B cell (primary cell): ENCODE data around the gene TAS2R40. TPM values are rescaled to one million over a fixed set of nuclear protein-coding genes. Genes with fewer than 3 reads are reported as not detected.

ENCODE experiments used
- ATAC-seq: fragments of 200-7000 bp; cut with Tn5 transposase; one replicate; pipeline ENCODE4 v1.10.0; 2021; ENCODE audit warnings: low read depth, mild to moderate bottlenecking, moderate number of reproducible peaks, moderate library complexity
- CTCF ChIA-PET: fragments of 350-600 bp; sonication (Branson Sonifier 250); formaldehyde crosslinking; loops from one replicate; lab custom pipeline; 2021; ENCODE audit warnings: antibody characterized with exemption, inconsistent platforms; lab: Charles Lee
- POLR2A ChIA-PET: fragments of 350-600 bp; sonication (Branson Sonifier 250); formaldehyde crosslinking; loops from one replicate; lab custom pipeline; 2021; ENCODE audit warnings: antibody characterized with exemption; lab: Charles Lee
- DNase-seq: peaks from one replicate; pipeline ENCODE4 v3.0.0; 2013
- H2AFZ ChIP-seq: 2 replicates; pipeline ENCODE4 v1.6.1; 2012; ENCODE audit warnings: mild to moderate bottlenecking, low read depth, low read length; ENCODE audit not compliant: insufficient read depth, poor library complexity, severe bottlenecking
- H3K27ac ChIP-seq, 2 donors: 1 replicate in 1 of 2; 2 replicates in 1 of 2; pipeline ENCODE4 v1.5.1; 2012 to 2013; ENCODE audit warnings: low read length in 2 of 2, mild to moderate bottlenecking in 2 of 2, moderate library complexity in 1 of 2
- H3K27me3 ChIP-seq, 4 experiments: fragments of 200-600 bp in 1 of 4; sonication (generic) in 1 of 4; replicated peaks in 1 of 4; 1 replicate in 2 of 4; 2 replicates in 2 of 4; pipeline versions ENCODE4 v1.6.1 to v1.7.0; 2013 to 2016; ENCODE audit warnings: low read length in 3 of 4, mild to moderate bottlenecking in 2 of 4, mixed read lengths in 1 of 4, moderate library complexity in 1 of 4; ENCODE audit not compliant: insufficient read depth in 4 of 4, control insufficient read depth in 3 of 4; ENCODE audit errors: control extremely low read depth in 1 of 4
- H3K36me3 ChIP-seq, 2 experiments: replicated peaks in 1 of 2; 1 replicate in 1 of 2; 2 replicates in 1 of 2; pipeline versions ENCODE4 v1.6.1 to v1.7.1; 2013; ENCODE audit warnings: low read length in 1 of 2; ENCODE audit not compliant: insufficient read depth in 2 of 2, control insufficient read depth in 1 of 2; ENCODE audit errors: control extremely low read depth in 1 of 2, extremely low read depth in 1 of 2
- H3K4me1 ChIP-seq, 2 donors: fragments of 200-600 bp in 1 of 2; sonication (generic) in 1 of 2; 1 replicate in 1 of 2; 2 replicates in 1 of 2; pipeline versions ENCODE4 v1.5.1 to v1.6.1; 2013 to 2017; ENCODE audit warnings: low read length in 2 of 2; ENCODE audit not compliant: control insufficient read depth in 2 of 2, insufficient read depth in 2 of 2
- H3K4me2 ChIP-seq: replicated peaks from 2 replicates; pipeline ENCODE3; 2012; ENCODE audit warnings: mild to moderate bottlenecking, low read depth, low read length; ENCODE audit not compliant: poor library complexity, severe bottlenecking
- H3K4me3 ChIP-seq, 5 experiments: fragments of 200-600 bp in 1 of 5; sonication (generic) in 1 of 5; 1 replicate in 3 of 5; 2 replicates in 2 of 5; pipeline versions ENCODE4 v1.5.1 to v1.7.0; 2011 to 2016; ENCODE audit warnings: low read length in 4 of 5, mild to moderate bottlenecking in 4 of 5, low read depth in 2 of 5, control low read depth in 1 of 5, moderate library complexity in 1 of 5; ENCODE audit not compliant: insufficient read depth in 1 of 5; ENCODE audit errors: control extremely low read depth in 1 of 5, extremely low read depth in 1 of 5
- H3K79me2 ChIP-seq: fragments of 200-600 bp; sonication (generic); one replicate; pipeline ENCODE4 v1.6.0; 2016; ENCODE audit warnings: low read length; ENCODE audit not compliant: control insufficient read depth, insufficient read depth
- H3K9ac ChIP-seq: fragments of 200-600 bp; sonication (generic); 2 replicates; pipeline ENCODE4 v1.6.1; 2017; ENCODE audit warnings: mild to moderate bottlenecking, low read length, moderate library complexity
- H3K9me3 ChIP-seq, 3 donors: one replicate each; pipeline versions ENCODE4 v1.6.1 to v1.7.1; 2013; ENCODE audit warnings: low read length in 2 of 3; ENCODE audit not compliant: control insufficient read depth in 2 of 3, insufficient read depth in 1 of 3; ENCODE audit errors: control extremely low read depth in 1 of 3
- H4K20me1 ChIP-seq: 2 replicates; pipeline ENCODE4 v1.6.0; 2012; ENCODE audit warnings: mild to moderate bottlenecking, low read length; ENCODE audit not compliant: insufficient read depth, control insufficient read depth, poor library complexity, severe bottlenecking
- H3K27ac Mint-ChIP-seq: one replicate; pipeline ENCODE4 v1.8.0; 2021; ENCODE audit warnings: mixed read lengths
- H3K27me3 Mint-ChIP-seq: one replicate; pipeline ENCODE4 v1.8.0; 2021; ENCODE audit warnings: mixed read lengths
- H3K4me1 Mint-ChIP-seq: one replicate; pipeline ENCODE4 v1.8.0; 2021; ENCODE audit warnings: mixed read lengths
- H3K4me3 Mint-ChIP-seq: one replicate; pipeline ENCODE4 v1.8.0; 2021; ENCODE audit warnings: mixed read lengths
- H3K9me3 Mint-ChIP-seq: one replicate; pipeline ENCODE4 v1.8.0; 2022; ENCODE audit warnings: mixed read lengths; ENCODE audit not compliant: insufficient read depth
- CTCF ChIP-seq: fragments of 200-600 bp; IDR thresholded peaks from one replicate; pipeline ENCODE4 v1.8.0; 2022; ENCODE audit warnings: antibody characterized with exemption, mild to moderate bottlenecking
- EZH2 ChIP-seq: IDR thresholded peaks from 2 replicates; pipeline ENCODE4 v1.6.1; 2012; ENCODE audit warnings: borderline replicate concordance, low read depth, mild to moderate bottlenecking, moderate library complexity, low read length; ENCODE audit not compliant: insufficient read depth, poor library complexity, severe bottlenecking
- WGBS: methylation state at CpG from one replicate; pipeline ENCODE4 v1.1.5; 2013; ENCODE audit warnings: missing lambda C conversion rate; ENCODE audit not compliant: insufficient coverage; 5-methylcytosine and 5-hydroxymethylcytosine counted together
- intact Hi-C: fragments of 100-400 bp; cut with micrococcal nuclease; formaldehyde crosslinking; loops from one replicate; pipeline ENCODE4 v1.10.0; 2022
- polyA plus RNA-seq: library from polyadenylated mRNA; depleted of rRNA; stranded (reverse); fragments of >200 nt; gene quantifications from 2 replicates; pipeline ENCODE4 v1.2.3, GENCODE V29; 2012
- total RNA-seq, 2 donors: library from RNA; stranded (reverse); fragments of 120-200 nt in 1 of 2; gene quantifications; 1 replicate in 1 of 2; 2 replicates in 1 of 2; pipeline versions ENCODE4 v1.2.3 to v1.2.4, GENCODE V29; 2013 to 2022

The TAS2R40 gene
- total and polyA plus RNA-seq, 2 donors (not counting 1 experiment from before 2014, with no cell fraction given), result not detected

- no CpG with 5 or more reads among the region's 3 CpGs for WGBS
- Histone ChIP-seq H3K36me3 (no peaks in the 10 kb centered on the region), H3K9me3 (no peaks in the 10 kb centered on the region), H3K27me3 (no peaks in the 10 kb centered on the region), H3K27ac (peak overlapping the region in 1 of 2 donors; percentile 67), H3K4me3 (no peak overlapping the region), H3K9ac (no peak overlapping the region), H3K4me1 (peaks cover 38 to 63% of the 10 kb centered on the region in 2 donors), H3K79me2 (no peaks in the 10 kb centered on the region), H3K4me2 (no peak overlapping the region), H2AFZ (no peak overlapping the region), H4K20me1 (no peaks in the 10 kb centered on the region)
- ChIA-PET POLR2A (interaction anchor here (1.6 kb wide), 1 partner anchor 8 kb away, joined by 6 read pairs; the partner anchor contains the start of gene GSTK1), CTCF (interaction anchor here (1.2 to 5.7 kb wide), 4 partner anchors 16 to 125 kb away, joined by 4 to 40 read pairs (median 6); no protein-coding TSS in a partner anchor)
- TF ChIP-seq CTCF, result no peak
- TF ChIP-seq EZH2, result no peak
- intact Hi-C loops, result loop anchor here (1.0 kb wide), 1 partner anchor 8 kb away; the partner anchor contains the start of gene GSTK1
- Mint-ChIP-seq H3K4me3 (no peak overlapping the region), H3K27me3 (no peaks in the 10 kb centered on the region), H3K9me3 (no peaks in the 10 kb centered on the region), H3K4me1 (peaks cover 58% of the 10 kb centered on the region), H3K27ac (peak overlapping the region; percentile 69)
- ATAC-seq (no peak), DNase-seq (no peak)
These were observed 33.7 kb downstream of the TAS2R40 start for GRCh38 chr7:143255564-143255963.

DNA sequence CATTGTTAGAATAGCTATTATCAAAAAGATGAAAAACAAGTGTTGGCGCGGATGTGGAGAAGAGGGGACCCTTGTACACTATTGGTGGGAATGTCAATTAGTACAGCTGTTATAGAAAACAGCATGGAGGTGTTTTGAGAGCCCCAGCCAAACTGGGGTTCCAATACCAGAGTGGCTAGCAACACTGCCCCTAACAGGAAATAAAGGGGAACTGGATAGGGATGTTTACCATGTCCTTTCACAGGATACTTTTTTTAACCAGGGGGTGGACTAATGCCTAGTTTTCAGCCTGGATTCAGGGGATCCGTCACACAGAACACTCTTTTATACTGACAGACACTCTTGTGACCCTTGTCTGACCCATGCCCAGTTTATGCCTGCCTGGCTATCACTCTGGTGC, 34.5 kb downstream of the TAS2R40 start:
- Mint-ChIP-seq H3K4me3 (no peak overlapping the region), H3K27ac (peak overlapping the region; percentile 89), H3K9me3 (no peaks in the 10 kb centered on the region), H3K27me3 (no peaks in the 10 kb centered on the region), H3K4me1 (peaks cover 51% of the 10 kb centered on the region)
- ChIA-PET CTCF (interaction anchor here (0.6 to 5.7 kb wide), 5 partner anchors 9 to 124 kb away, joined by 3 to 40 read pairs (median 5); no protein-coding TSS in a partner anchor), POLR2A (no interaction called here)
- Histone ChIP-seq H3K36me3 (no peaks in the 10 kb centered on the region), H3K9me3 (no peaks in the 10 kb centered on the region), H3K4me2 (peak overlapping the region; percentile 32), H3K4me3 (no peak overlapping the region), H4K20me1 (no peaks in the 10 kb centered on the region), H2AFZ (peak overlapping the region; percentile 30), H3K27ac (peak overlapping the region; percentile 84 to 94), H3K9ac (peak overlapping the region; percentile 6), H3K4me1 (peaks cover 37 to 55% of the 10 kb centered on the region in 2 donors), H3K79me2 (no peaks in the 10 kb centered on the region), H3K27me3 (no peaks in the 10 kb centered on the region)
- WGBS, result 100% methylated on average over 1 of the region's 3 CpGs
- intact Hi-C loops, result no loop called here
- TF ChIP-seq EZH2 (no peak), CTCF (no peak)
- ATAC-seq (no peak), DNase-seq (no peak)
